Measurements from ENCODE around the gene CASZ1.

The CASZ1 gene

GRCh38 chr1:10665226-10665625, 131.2 kb downstream of the CASZ1 start:
- DNase-seq: no peak

GRCh38 chr1:10664251-10664650, 132.2 kb downstream of the CASZ1 start:
- DNase-seq: no peak

- no peak for DNase-seq
Measured at GRCh38 chr1:10663678-10664035, 132.8 kb downstream of the CASZ1 start.

GRCh38 chr1:10662824-10663677, 133.4 kb downstream of the CASZ1 start:
- no peak for DNase-seq

GRCh38 chr1:10662090-10662688, 134.3 kb downstream of the CASZ1 start:
- DNase-seq: no peak

GRCh38 chr1:10661453-10661852, 135.0 kb downstream of the CASZ1 start:
- DNase-seq: no peak

- DNase-seq: no peak
Measured at GRCh38 chr1:10659646-10660540, 136.6 kb downstream of the CASZ1 start.

GRCh38 chr1:10659218-10659617, 137.2 kb downstream of the CASZ1 start:
- no peak for DNase-seq

GRCh38 chr1:10658396-10659066, 137.9 kb downstream of the CASZ1 start:
- no peak for DNase-seq

GRCh38 chr1:10657088-10657847, 139.2 kb downstream of the CASZ1 start:
- DNase-seq: no peak

- DNase-seq: no peak
Measured at GRCh38 chr1:10656431-10656830, 140.0 kb downstream of the CASZ1 start.

GRCh38 chr1:10655002-10655401, 141.4 kb downstream of the CASZ1 start:
- DNase-seq: no peak

GRCh38 chr1:10653370-10654125, 142.9 kb downstream of the CASZ1 start:
- DNase-seq: no peak

GRCh38 chr1:10652626-10653025, 143.8 kb downstream of the CASZ1 start:
- DNase-seq: no peak

GRCh38 chr1:10651793-10652192, 144.7 kb downstream of the CASZ1 start:
- no peak for DNase-seq

GRCh38 chr1:10651389-10651766, 145.1 kb downstream of the CASZ1 start:
- DNase-seq: no peak

GRCh38 chr1:10650556-10651388, 145.7 kb downstream of the CASZ1 start:
- no peak for DNase-seq

GRCh38 chr1:10649517-10650201, 146.8 kb downstream of the CASZ1 start:
- no peak for DNase-seq

- DNase-seq: no peak
Measured at GRCh38 chr1:10648689-10649516, 147.5 kb downstream of the CASZ1 start.

Data from activated naive CD4-positive, alpha-beta T cell treated with anti-CD3 and anti-CD28 coated beads, Interleukin-2, amount 50 U/mL, for 16 hours (primary cell).